Measurements from ENCODE around the gene ALK. TPM values are rescaled to one million over a fixed set of nuclear protein-coding genes. Genes with fewer than 3 reads are reported as not detected.

Gene ALK
- total and polyA plus RNA-seq, 10 of the 15 experiments (the other 5 are each of a cell fraction or from before 2014, with no cell fraction given): 0.11 TPM; not detected in 9

- H2AFZ ChIP-seq (ENCODE audit: control insufficient read depth, low read depth, low read length): no peak overlapping the region
- H3K27ac ChIP-seq (ENCODE audit: control insufficient read depth, insufficient read depth): no peak overlapping the region
- no peak overlapping the region for H3K4me2 ChIP-seq (ENCODE audit: control insufficient read depth, insufficient read depth)
- FAIRE-seq (no peak), DNase-seq (ENCODE audit: low read depth, low spot score) (no peak), ATAC-seq (no peak)
- H3K4me3 ChIP-seq: no peak overlapping the region
- peaks cover 3% of the 10 kb centered on the region; the same call in 1 of the 2 replicates for H4K20me1 ChIP-seq (ENCODE audit: control insufficient read depth, insufficient read depth)
- intact Hi-C loops (cut with micrococcal nuclease; ENCODE audit: unreplicated experiment) (no loop called here), in situ Hi-C loops (cut with MboI) (no loop called here)
- CTCF ChIA-PET: no interaction called here
- 2% methylated on average over 2 of the region's 2 CpGs for WGBS (ENCODE audit: insufficient coverage, insufficient replicate concordance, low lambda C conversion rate, missing lambda C conversion rate)
- RAD21 ChIA-PET (ENCODE audit: unreplicated experiment): no interaction called here
- no peaks in the 10 kb centered on the region for H3K4me1 ChIP-seq (ENCODE audit: control insufficient read depth, insufficient read depth, low read length)
- no peaks in the 10 kb centered on the region for H3K36me3 ChIP-seq (ENCODE audit: control insufficient read depth in 2 of 2, insufficient read depth in 2 of 2, low read length in 1 of 2)
- H3K9ac ChIP-seq (ENCODE audit: control insufficient read depth, insufficient read depth, low read length): no peak overlapping the region
- no peaks in the 10 kb centered on the region for H3K79me2 ChIP-seq (ENCODE audit: control insufficient read depth, insufficient read depth, low read length)
- no peaks in the 10 kb centered on the region for H3K9me3 ChIP-seq (replicated peaks; ENCODE audit: control insufficient read depth, insufficient read depth, low read length)
- SMC1A ChIA-PET (ENCODE audit: uncharacterized antibody, unreplicated experiment): no interaction called here
- BruUV-seq (replicated peaks): no TSS peak
- POLR2A ChIA-PET: no interaction called here
- no peak for TF ChIP-seq ZBTB11 (CRISPR knock-in tag; IDR thresholded peaks at IDR 0.05)
- no peak for TF ChIP-seq CEBPZ (IDR thresholded peaks at IDR 0.05; ENCODE audit: low read depth, low read length)
- TF ChIP-seq HDAC6 (IDR thresholded peaks at IDR 0.05; ENCODE audit: unreplicated experiment): no peak
- H3K27me3 ChIP-seq (replicated peaks in 1 of 2; ENCODE audit: control insufficient read depth in 2 of 2, insufficient read depth in 2 of 2, low read length in 1 of 2): no peaks in the 10 kb centered on the region
Observed at GRCh38 chr2:29492701-29493100, 428.7 kb downstream of the ALK start.

Measured in GM12878 (cell line).